GM12872 (cell line): ENCODE measurements around the gene DCTD.

Source experiments
- TF ChIP-seq, protein P1 (sequence below): IDR thresholded peaks from 3 replicates; pipeline ENCODE4 v1.5.1; 2011; ENCODE audit warnings: low read depth, mild to moderate bottlenecking, low read length, moderate library complexity; ENCODE audit not compliant: insufficient read depth

DCTD gene

DNA sequence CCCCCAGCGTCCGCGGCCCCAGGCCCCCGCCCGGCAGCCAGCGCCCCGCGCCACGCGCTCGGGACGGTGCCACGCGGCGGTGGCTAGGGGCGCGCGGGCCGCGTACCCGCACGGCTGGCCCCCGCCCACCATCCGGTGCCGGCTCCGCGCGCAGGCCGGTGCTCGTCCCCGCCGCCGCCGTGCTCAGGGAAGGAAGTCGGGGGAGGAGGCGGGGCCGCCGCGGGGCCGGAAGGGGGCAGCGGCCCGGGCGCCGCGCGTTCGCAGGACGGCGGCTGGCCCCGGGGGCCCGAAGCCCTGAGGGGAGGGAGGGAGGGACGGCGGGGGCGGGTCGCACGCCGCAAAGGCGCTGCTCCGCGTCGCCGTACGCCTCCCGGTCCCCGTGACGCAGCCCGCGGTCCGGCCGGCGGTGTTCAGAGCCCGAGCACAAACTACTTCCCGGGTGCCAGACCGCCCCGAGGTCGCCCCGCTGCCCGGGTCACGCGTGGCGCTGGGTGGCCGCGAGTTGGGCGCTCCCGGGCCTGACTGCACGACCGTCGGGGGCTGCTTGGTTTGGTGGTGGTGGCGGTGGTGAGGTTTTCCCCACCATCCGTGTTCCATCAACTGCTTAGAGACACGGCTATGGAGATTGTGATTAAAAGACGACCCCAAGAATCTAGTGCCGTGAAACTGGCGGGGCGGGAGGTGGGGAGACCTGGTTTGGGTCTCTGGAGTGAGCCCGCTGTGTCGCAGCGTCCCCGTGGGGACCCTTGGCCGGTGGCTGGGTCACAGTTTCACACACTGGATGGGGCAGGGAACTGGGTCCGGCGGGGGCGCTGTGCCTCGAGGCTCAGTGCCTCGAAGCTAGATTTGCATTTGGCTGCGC is at the start of gene DCTD:
DCTD (minus strand) TSS at position 205 of the 862 bp plus-strand sequence. CDS start 1,818 bp downstream, outside the sequence.
- TF ChIP-seq, protein P1, sequence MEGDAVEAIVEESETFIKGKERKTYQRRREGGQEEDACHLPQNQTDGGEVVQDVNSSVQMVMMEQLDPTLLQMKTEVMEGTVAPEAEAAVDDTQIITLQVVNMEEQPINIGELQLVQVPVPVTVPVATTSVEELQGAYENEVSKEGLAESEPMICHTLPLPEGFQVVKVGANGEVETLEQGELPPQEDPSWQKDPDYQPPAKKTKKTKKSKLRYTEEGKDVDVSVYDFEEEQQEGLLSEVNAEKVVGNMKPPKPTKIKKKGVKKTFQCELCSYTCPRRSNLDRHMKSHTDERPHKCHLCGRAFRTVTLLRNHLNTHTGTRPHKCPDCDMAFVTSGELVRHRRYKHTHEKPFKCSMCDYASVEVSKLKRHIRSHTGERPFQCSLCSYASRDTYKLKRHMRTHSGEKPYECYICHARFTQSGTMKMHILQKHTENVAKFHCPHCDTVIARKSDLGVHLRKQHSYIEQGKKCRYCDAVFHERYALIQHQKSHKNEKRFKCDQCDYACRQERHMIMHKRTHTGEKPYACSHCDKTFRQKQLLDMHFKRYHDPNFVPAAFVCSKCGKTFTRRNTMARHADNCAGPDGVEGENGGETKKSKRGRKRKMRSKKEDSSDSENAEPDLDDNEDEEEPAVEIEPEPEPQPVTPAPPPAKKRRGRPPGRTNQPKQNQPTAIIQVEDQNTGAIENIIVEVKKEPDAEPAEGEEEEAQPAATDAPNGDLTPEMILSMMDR: peak; percentile 69

DNA sequence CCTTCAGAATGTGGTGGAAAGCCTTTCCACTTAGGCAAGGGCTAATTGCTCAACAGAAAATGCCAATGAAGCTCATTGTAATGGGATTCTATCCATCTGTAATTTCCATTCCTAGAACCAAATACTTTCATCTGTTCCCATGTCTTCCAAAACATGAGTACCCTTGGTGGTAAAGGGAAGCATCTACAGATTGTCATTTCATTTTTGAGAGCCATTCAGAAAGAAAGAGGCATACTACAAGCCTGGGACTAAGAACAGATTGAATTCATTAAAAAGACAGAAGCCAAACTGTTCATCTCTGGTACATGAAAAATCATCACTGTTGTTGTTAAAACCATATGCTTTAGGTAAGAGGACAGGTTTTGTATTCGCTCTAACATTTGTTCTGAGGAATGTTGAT is 43.6 kb upstream of the DCTD start:
- TF ChIP-seq, protein P1: no peak

DNA sequence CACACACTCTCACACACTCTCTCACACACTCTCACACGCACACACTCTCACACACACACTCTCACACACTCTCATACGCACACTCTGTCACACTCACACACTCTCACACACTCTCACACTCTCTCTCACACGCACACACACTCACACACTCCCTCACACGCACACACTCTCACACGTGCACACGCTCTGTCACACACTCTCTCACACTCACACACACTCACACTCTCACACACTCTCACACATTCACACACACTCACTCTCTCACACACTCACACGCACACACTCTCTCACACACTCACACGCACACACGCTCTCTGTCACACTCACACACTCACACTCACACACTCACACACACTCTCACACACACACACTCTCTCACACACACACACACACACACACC is 43.0 kb upstream of the DCTD start:
- TF ChIP-seq, protein P1: no peak

- TF ChIP-seq, protein P1: no peak
These were observed 38.2 kb upstream of the DCTD start for GRCh38 chr4:182955411-182955810.

- TF ChIP-seq, protein P1: no peak
These were observed 27.5 kb upstream of the DCTD start for GRCh38 chr4:182944484-182945213.

DNA sequence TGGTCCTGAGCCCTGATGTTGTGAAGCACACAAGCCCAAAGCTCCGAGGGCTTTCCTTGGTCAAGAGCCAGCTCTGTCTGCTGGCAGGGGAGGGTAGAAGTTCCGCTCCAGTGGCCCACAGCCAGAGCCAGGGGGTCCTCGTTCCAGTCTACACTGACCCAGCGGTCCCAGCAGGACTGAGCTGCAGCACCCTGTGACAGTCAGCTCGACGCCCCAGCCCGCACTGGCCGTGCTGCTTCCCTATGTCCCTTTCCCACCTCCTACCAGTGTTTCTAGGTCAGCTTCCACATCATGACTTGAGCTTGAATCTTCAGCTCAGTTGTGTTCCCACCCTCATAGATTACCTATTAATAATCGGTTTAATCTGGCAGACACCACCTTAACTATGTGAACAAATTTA is 22.5 kb upstream of the DCTD start:
- TF ChIP-seq, protein P1: no peak

DNA sequence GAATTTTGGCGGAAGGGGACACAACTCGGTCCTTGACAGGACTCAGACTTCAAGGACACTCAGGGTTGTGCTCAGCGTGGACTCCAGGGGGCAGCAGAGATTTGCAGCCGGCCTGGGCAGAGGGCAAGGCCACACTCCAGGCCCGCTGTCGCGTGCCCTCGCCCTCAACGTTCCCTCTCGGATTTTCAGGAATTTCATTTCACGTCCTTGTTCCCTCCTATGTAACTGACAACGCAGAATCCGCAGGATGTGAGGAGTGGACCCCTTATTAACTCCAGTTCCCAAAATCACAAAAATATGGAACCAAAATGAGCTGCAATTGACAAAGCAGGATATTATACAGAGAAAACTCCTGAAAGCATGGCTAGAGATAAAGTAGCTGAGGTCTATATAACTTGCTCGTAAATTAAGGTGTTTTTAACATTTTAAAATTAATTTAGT is 21.0 kb upstream of the DCTD start:
- TF ChIP-seq, protein P1: peak; percentile 91
